Kidney glomerular epithelial cell (primary cell): ENCODE data around the gene NINJ1.
"Not testable (repeated sequence)": the region's sequence is repeated elsewhere in the genome, so short reads cannot be mapped to it uniquely, and the experiment has no call there.

Source experiments
- DNase-seq: peaks from one replicate; lab custom pipeline; 2025; lab: John Stamatoyannopoulos, UW

The NINJ1 gene

GRCh38 chr9:93118863-93119702 lies 15.0 kb downstream of the NINJ1 start:
- no peak for DNase-seq

- no peak for DNase-seq
Observed at GRCh38 chr9:93117924-93118862, 15.9 kb downstream of the NINJ1 start.

- DNase-seq: not testable (repeated sequence)
Observed at GRCh38 chr9:93117521-93117920, 16.5 kb downstream of the NINJ1 start.

GRCh38 chr9:93116072-93116961 lies 17.7 kb downstream of the NINJ1 start:
- no peak for DNase-seq

GRCh38 chr9:93115486-93116071 lies 18.5 kb downstream of the NINJ1 start:
- DNase-seq: no peak

- no peak for DNase-seq
Observed at GRCh38 chr9:93114984-93115335, 19.1 kb downstream of the NINJ1 start.

GRCh38 chr9:93114169-93114983 lies 19.7 kb downstream of the NINJ1 start:
- no peak for DNase-seq

- DNase-seq: no peak
Observed at GRCh38 chr9:93112864-93113389, 21.1 kb downstream of the NINJ1 start.

- no peak for DNase-seq
Observed at GRCh38 chr9:93112116-93112863, 21.8 kb downstream of the NINJ1 start.

- DNase-seq: no peak
Observed at GRCh38 chr9:93111371-93112115, 22.5 kb downstream of the NINJ1 start.

GRCh38 chr9:93111001-93111370 lies 23.1 kb downstream of the NINJ1 start:
- DNase-seq: no peak

- no peak for DNase-seq
Observed at GRCh38 chr9:93110311-93110855, 23.7 kb downstream of the NINJ1 start.

GRCh38 chr9:93108291-93109041 lies 25.6 kb downstream of the NINJ1 start:
- DNase-seq: no peak

- DNase-seq: no peak
Observed at GRCh38 chr9:93107825-93108161, 26.3 kb downstream of the NINJ1 start.

- DNase-seq: no peak
Observed at GRCh38 chr9:93107151-93107824, 26.8 kb downstream of the NINJ1 start.

GRCh38 chr9:93105620-93106019 lies 28.4 kb downstream of the NINJ1 start:
- no peak for DNase-seq

GRCh38 chr9:93101086-93101485 lies 33.0 kb downstream of the NINJ1 start:
- not testable (repeated sequence) for DNase-seq

- DNase-seq: no peak
Observed at GRCh38 chr9:93100276-93100636, 33.8 kb downstream of the NINJ1 start.
